WTC11 (cell line): ENCODE results near the gene MCIDAS. TPM values are rescaled to one million over a fixed set of nuclear protein-coding genes. Genes with fewer than 3 reads are reported as not detected.

ENCODE experiments used
- ATAC-seq: fragments of 200-7000 bp; cut with Tn5 transposase; 2 replicates; pipeline ENCODE4 v1.10.0; 2021; ENCODE audit warnings: mild to moderate bottlenecking, moderate library complexity
- CTCF ChIA-PET: fragments of 300-600 bp; sonication (Branson Sonifier 250); formaldehyde crosslinking; loops from one replicate; lab custom pipeline; 2021; ENCODE audit warnings: antibody characterized with exemption; lab: Charles Lee
- POLR2A ChIA-PET: fragments of 350-600 bp; sonication (Branson Sonifier 250); formaldehyde crosslinking; loops from one replicate; lab custom pipeline; 2021; ENCODE audit warnings: antibody characterized with exemption; lab: Charles Lee
- DNase-seq: peaks from one replicate; pipeline ENCODE4 v3.0.0; 2021; ENCODE audit warnings: low spot score
- H3K27ac Mint-ChIP-seq: 2 replicates; pipeline ENCODE4 v1.8.0; 2021; ENCODE audit warnings: mixed read lengths
- H3K27me3 Mint-ChIP-seq: 2 replicates; pipeline ENCODE4 v1.8.0; 2021; ENCODE audit warnings: low read depth, mild to moderate bottlenecking, moderate library complexity, mixed read lengths
- H3K36me3 Mint-ChIP-seq: 2 replicates; pipeline ENCODE4 v1.8.0; 2021; ENCODE audit warnings: mixed read lengths
- H3K4me1 Mint-ChIP-seq: 2 replicates; pipeline ENCODE4 v1.8.0; 2022; ENCODE audit warnings: mixed read lengths
- H3K4me3 Mint-ChIP-seq: 2 replicates; pipeline ENCODE4 v1.8.0; 2021; ENCODE audit warnings: mild to moderate bottlenecking, moderate library complexity, mixed read lengths
- H3K9me3 Mint-ChIP-seq: 2 replicates; pipeline ENCODE4 v1.8.0; 2021; ENCODE audit warnings: mixed read lengths
- ATF1 ChIP-seq: sonication (generic); formaldehyde crosslinking; IDR thresholded peaks from 2 replicates; pipeline ENCODE4 v1.8.1; 2023; ENCODE audit warnings: mild to moderate bottlenecking, moderate library complexity, missing genetic modification reagents
- EMX1 ChIP-seq: fragments of 250-450 bp; sonication (Bioruptor Pico); IDR thresholded peaks from 2 replicates; pipeline ENCODE4 v1.8.0; 2021; ENCODE audit warnings: mild to moderate bottlenecking
- ETV6 ChIP-seq: sonication (generic); formaldehyde crosslinking; IDR thresholded peaks from 2 replicates; pipeline ENCODE4 v1.8.1; 2022; ENCODE audit warnings: mild to moderate bottlenecking, missing genetic modification reagents
- MXD4 ChIP-seq: fragments of 250-450 bp; sonication (Bioruptor Pico); IDR thresholded peaks from 2 replicates; pipeline ENCODE4 v1.8.0; 2021; ENCODE audit warnings: mild to moderate bottlenecking, moderate library complexity, borderline replicate concordance
- MYBL2 ChIP-seq: sonication (generic); formaldehyde crosslinking; IDR thresholded peaks from 2 replicates; pipeline ENCODE4 v1.8.1; 2023; ENCODE audit warnings: mild to moderate bottlenecking, moderate library complexity, missing genetic modification reagents
- SOX15 ChIP-seq: fragments of 250-450 bp; sonication (Bioruptor Pico); IDR thresholded peaks from 2 replicates; pipeline ENCODE4 v1.9.0; 2021; ENCODE audit warnings: mild to moderate bottlenecking
- TP53 ChIP-seq: sonication (generic); formaldehyde crosslinking; IDR thresholded peaks from 2 replicates; pipeline ENCODE4 v1.8.1; 2023; ENCODE audit warnings: mild to moderate bottlenecking, missing genetic modification reagents
- ZNF138 ChIP-seq: sonication (generic); formaldehyde crosslinking; conservative IDR thresholded peaks from 2 replicates; pipeline ENCODE4 v1.8.1; 2022; ENCODE audit warnings: mild to moderate bottlenecking, moderate library complexity, missing genetic modification reagents
- ZNF232 ChIP-seq: sonication (generic); formaldehyde crosslinking; IDR thresholded peaks from 2 replicates; pipeline ENCODE4 v1.8.0; 2022; ENCODE audit warnings: mild to moderate bottlenecking, missing genetic modification reagents
- ZNF416 ChIP-seq: fragments of 250-450 bp; sonication (Bioruptor Pico); IDR thresholded peaks from 2 replicates; pipeline ENCODE4 v1.9.0; 2021; ENCODE audit warnings: mild to moderate bottlenecking, inconsistent platforms
- ZNF671 ChIP-seq: fragments of 250-450 bp; sonication (Bioruptor Pico); IDR thresholded peaks from 2 replicates; pipeline ENCODE4 v1.8.0; 2021; ENCODE audit warnings: mild to moderate bottlenecking
- total RNA-seq: library from RNA; stranded (reverse); gene quantifications from 3 replicates; pipeline ENCODE4 v1.2.3, GENCODE V29; 2021
- TF ChIP-seq, protein P1 (sequence below): sonication (generic); formaldehyde crosslinking; IDR thresholded peaks from 2 replicates; pipeline ENCODE4 v1.8.1; 2022; ENCODE audit warnings: low read depth, mild to moderate bottlenecking, moderate library complexity, missing genetic modification reagents, borderline replicate concordance
- TF ChIP-seq, protein P2 (sequence below): sonication (generic); formaldehyde crosslinking; IDR thresholded peaks from 2 replicates; pipeline ENCODE4 v1.8.0; 2022; ENCODE audit warnings: mild to moderate bottlenecking, missing genetic modification reagents
- TF ChIP-seq, protein P3 (sequence below): sonication (generic); formaldehyde crosslinking; IDR thresholded peaks from 2 replicates; pipeline ENCODE4 v1.8.1; 2023; ENCODE audit warnings: mild to moderate bottlenecking, missing genetic modification reagents
- TF ChIP-seq, protein P4 (sequence below): sonication (generic); formaldehyde crosslinking; IDR thresholded peaks from 2 replicates; pipeline ENCODE4 v1.8.0; 2023; ENCODE audit warnings: mild to moderate bottlenecking, missing genetic modification reagents
- TF ChIP-seq, protein P5 (sequence below): fragments of 250-450 bp; sonication (Bioruptor Pico); IDR thresholded peaks from 2 replicates; pipeline ENCODE4 v1.9.0; 2021; ENCODE audit warnings: mild to moderate bottlenecking, borderline replicate concordance
- TF ChIP-seq, protein P6 (sequence below): fragments of 250-450 bp; sonication (Bioruptor Pico); conservative IDR thresholded peaks from 2 replicates; pipeline ENCODE4 v1.9.0; 2021; ENCODE audit warnings: mild to moderate bottlenecking
- TF ChIP-seq, protein P7 (sequence below): fragments of 250-450 bp; sonication (Bioruptor Pico); IDR thresholded peaks from 2 replicates; pipeline ENCODE4 v2.1.2; 2022; ENCODE audit warnings: mild to moderate bottlenecking, moderate library complexity

The MCIDAS gene
- total RNA-seq, 1 experiment from 2014 or later, result 0.20 TPM

DNA sequence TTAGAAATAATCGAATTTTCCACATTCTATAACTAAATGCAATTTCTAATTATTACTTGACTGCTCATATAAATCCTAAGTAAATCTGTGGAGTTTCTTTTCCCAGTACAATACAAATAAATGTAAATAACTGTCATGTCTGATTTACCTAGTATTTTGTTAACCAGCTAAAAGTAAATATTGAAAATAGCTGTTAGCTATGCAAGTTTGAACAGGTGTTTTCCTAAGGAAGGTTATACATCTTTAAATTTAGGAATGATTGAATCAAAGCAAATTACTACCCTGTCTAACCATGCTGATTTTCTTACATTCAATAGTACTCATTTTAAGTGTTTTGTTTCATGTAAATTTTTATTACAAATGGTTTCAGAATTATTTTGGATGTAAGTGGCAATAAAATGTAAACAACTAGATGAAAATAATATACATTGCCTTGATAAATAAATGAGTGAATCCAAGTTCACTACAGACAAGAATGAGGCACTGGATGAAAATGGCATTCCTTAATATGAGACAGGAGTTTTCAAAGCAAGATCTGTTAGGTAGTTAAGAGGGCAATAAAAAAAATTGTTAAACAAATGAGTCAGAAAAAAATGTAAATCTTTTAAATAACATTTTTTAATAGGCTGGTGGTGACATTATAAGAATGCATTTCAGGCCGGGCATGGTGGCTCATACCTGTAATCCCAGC lies 15.8 kb downstream of the MCIDAS start (continued):
- TF ChIP-seq, protein P1, sequence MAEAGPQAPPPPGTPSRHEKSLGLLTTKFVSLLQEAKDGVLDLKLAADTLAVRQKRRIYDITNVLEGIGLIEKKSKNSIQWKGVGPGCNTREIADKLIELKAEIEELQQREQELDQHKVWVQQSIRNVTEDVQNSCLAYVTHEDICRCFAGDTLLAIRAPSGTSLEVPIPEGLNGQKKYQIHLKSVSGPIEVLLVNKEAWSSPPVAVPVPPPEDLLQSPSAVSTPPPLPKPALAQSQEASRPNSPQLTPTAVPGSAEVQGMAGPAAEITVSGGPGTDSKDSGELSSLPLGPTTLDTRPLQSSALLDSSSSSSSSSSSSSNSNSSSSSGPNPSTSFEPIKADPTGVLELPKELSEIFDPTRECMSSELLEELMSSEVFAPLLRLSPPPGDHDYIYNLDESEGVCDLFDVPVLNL (CRISPR knock-in tag), result no peak
- TF ChIP-seq ETV6 (CRISPR knock-in tag), result no peak
- no peak for TF ChIP-seq MYBL2 (CRISPR knock-in tag)
- TF ChIP-seq, protein P2, sequence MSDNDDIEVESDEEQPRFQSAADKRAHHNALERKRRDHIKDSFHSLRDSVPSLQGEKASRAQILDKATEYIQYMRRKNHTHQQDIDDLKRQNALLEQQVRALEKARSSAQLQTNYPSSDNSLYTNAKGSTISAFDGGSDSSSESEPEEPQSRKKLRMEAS (CRISPR knock-in tag), result no peak
- TF ChIP-seq SOX15, result no peak
- TF ChIP-seq, protein P3, sequence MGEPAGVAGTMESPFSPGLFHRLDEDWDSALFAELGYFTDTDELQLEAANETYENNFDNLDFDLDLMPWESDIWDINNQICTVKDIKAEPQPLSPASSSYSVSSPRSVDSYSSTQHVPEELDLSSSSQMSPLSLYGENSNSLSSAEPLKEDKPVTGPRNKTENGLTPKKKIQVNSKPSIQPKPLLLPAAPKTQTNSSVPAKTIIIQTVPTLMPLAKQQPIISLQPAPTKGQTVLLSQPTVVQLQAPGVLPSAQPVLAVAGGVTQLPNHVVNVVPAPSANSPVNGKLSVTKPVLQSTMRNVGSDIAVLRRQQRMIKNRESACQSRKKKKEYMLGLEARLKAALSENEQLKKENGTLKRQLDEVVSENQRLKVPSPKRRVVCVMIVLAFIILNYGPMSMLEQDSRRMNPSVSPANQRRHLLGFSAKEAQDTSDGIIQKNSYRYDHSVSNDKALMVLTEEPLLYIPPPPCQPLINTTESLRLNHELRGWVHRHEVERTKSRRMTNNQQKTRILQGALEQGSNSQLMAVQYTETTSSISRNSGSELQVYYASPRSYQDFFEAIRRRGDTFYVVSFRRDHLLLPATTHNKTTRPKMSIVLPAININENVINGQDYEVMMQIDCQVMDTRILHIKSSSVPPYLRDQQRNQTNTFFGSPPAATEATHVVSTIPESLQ (CRISPR knock-in tag), result no peak
- TF ChIP-seq MXD4 (CRISPR knock-in tag), result no peak
- no peak for TF ChIP-seq ZNF416

DNA sequence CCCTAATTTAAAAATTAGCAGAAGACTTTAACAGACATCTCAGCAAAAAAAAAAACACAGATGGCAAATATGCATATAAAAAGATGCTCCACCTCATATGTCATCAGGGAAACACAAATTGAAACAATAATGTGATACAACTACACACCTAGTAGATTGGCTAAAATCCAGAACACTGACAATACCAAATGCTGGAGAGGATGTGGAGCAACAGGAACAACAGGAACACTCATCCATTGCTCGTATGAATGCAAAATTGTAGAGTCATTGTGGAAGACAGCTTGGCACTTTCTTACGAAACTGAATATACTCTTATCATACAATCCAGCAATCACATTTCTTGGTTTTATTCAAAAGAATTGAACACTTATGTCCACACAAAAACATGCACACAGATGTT lies 22.1 kb downstream of the MCIDAS start:
- Mint-ChIP-seq H3K36me3 (no peaks in the 10 kb centered on the region), H3K9me3 (no peaks in the 10 kb centered on the region), H3K27ac (no peak overlapping the region), H3K4me1 (no peaks in the 10 kb centered on the region), H3K4me3 (no peak overlapping the region), H3K27me3 (peaks cover 41% of the 10 kb centered on the region)
- POLR2A ChIA-PET, result no interaction called here
- ATAC-seq (no peak), DNase-seq (no peak)
- CTCF ChIA-PET, result no interaction called here
- no peak for TF ChIP-seq ZNF138 (CRISPR knock-in tag)
- TF ChIP-seq EMX1 (CRISPR knock-in tag), result no peak
- TF ChIP-seq, protein P3 (CRISPR knock-in tag), result no peak
- TF ChIP-seq, protein P4, sequence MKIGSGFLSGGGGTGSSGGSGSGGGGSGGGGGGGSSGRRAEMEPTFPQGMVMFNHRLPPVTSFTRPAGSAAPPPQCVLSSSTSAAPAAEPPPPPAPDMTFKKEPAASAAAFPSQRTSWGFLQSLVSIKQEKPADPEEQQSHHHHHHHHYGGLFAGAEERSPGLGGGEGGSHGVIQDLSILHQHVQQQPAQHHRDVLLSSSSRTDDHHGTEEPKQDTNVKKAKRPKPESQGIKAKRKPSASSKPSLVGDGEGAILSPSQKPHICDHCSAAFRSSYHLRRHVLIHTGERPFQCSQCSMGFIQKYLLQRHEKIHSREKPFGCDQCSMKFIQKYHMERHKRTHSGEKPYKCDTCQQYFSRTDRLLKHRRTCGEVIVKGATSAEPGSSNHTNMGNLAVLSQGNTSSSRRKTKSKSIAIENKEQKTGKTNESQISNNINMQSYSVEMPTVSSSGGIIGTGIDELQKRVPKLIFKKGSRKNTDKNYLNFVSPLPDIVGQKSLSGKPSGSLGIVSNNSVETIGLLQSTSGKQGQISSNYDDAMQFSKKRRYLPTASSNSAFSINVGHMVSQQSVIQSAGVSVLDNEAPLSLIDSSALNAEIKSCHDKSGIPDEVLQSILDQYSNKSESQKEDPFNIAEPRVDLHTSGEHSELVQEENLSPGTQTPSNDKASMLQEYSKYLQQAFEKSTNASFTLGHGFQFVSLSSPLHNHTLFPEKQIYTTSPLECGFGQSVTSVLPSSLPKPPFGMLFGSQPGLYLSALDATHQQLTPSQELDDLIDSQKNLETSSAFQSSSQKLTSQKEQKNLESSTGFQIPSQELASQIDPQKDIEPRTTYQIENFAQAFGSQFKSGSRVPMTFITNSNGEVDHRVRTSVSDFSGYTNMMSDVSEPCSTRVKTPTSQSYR (CRISPR knock-in tag), result no peak
- TF ChIP-seq, protein P5, sequence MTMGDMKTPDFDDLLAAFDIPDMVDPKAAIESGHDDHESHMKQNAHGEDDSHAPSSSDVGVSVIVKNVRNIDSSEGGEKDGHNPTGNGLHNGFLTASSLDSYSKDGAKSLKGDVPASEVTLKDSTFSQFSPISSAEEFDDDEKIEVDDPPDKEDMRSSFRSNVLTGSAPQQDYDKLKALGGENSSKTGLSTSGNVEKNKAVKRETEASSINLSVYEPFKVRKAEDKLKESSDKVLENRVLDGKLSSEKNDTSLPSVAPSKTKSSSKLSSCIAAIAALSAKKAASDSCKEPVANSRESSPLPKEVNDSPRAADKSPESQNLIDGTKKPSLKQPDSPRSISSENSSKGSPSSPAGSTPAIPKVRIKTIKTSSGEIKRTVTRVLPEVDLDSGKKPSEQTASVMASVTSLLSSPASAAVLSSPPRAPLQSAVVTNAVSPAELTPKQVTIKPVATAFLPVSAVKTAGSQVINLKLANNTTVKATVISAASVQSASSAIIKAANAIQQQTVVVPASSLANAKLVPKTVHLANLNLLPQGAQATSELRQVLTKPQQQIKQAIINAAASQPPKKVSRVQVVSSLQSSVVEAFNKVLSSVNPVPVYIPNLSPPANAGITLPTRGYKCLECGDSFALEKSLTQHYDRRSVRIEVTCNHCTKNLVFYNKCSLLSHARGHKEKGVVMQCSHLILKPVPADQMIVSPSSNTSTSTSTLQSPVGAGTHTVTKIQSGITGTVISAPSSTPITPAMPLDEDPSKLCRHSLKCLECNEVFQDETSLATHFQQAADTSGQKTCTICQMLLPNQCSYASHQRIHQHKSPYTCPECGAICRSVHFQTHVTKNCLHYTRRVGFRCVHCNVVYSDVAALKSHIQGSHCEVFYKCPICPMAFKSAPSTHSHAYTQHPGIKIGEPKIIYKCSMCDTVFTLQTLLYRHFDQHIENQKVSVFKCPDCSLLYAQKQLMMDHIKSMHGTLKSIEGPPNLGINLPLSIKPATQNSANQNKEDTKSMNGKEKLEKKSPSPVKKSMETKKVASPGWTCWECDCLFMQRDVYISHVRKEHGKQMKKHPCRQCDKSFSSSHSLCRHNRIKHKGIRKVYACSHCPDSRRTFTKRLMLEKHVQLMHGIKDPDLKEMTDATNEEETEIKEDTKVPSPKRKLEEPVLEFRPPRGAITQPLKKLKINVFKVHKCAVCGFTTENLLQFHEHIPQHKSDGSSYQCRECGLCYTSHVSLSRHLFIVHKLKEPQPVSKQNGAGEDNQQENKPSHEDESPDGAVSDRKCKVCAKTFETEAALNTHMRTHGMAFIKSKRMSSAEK (CRISPR knock-in tag), result no peak
- no peak for TF ChIP-seq ZNF232 (CRISPR knock-in tag)
- TF ChIP-seq MXD4 (CRISPR knock-in tag), result no peak
- TF ChIP-seq, protein P6, sequence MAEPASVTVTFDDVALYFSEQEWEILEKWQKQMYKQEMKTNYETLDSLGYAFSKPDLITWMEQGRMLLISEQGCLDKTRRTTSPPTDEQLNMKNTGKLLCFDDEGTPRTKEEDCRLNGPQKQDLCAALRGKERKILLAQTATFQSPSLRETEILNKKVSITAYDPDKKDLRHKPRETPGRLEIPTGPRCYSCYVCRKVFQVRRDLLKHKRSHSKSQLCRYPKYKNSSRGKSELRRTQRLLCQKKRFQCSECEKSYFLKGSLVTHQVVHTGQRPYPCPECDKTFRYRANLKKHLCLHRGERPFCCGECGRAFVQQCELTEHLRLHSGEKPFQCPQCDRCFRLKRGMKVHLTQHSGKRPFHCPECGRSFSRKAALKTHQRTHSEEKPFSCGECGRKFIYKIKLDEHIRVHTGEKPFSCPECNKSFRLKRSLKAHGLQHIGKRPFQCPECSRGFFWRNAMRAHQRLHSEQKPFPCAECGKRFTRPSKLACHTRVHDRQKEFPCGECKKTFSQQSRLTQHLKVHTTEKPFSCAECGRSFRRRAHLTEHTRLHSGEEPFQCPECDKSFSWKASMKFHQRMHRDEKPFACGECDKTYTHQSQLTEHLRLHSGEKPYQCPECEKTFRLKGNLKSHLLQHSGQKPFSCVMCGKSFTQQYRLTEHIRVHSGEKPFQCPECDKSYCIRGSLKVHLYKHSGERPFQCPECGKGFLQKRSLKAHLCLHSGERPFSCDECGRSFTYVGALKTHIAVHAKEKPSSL (CRISPR knock-in tag), result no peak
- no peak for TF ChIP-seq ATF1 (CRISPR knock-in tag)
- TF ChIP-seq TP53 (CRISPR knock-in tag), result no peak
- TF ChIP-seq, protein P7, sequence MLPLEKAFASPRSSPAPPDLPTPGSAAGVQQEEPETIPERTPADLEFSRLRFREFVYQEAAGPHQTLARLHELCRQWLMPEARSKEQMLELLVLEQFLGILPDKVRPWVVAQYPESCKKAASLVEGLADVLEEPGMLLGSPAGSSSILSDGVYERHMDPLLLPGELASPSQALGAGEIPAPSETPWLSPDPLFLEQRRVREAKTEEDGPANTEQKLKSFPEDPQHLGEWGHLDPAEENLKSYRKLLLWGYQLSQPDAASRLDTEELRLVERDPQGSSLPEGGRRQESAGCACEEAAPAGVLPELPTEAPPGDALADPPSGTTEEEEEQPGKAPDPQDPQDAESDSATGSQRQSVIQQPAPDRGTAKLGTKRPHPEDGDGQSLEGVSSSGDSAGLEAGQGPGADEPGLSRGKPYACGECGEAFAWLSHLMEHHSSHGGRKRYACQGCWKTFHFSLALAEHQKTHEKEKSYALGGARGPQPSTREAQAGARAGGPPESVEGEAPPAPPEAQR (CRISPR knock-in tag), result no peak
- no peak for TF ChIP-seq ZNF671
